GM12801 (cell line): ENCODE results near the gene TPCN1.

Experiments
- TF ChIP-seq, protein P1 (sequence below): IDR thresholded peaks from one replicate; pipeline ENCODE4 v1.5.1; 2011; ENCODE audit warnings: control low read depth; ENCODE audit not compliant: insufficient read length; ENCODE audit errors: extremely low read depth

Gene TPCN1

DNA sequence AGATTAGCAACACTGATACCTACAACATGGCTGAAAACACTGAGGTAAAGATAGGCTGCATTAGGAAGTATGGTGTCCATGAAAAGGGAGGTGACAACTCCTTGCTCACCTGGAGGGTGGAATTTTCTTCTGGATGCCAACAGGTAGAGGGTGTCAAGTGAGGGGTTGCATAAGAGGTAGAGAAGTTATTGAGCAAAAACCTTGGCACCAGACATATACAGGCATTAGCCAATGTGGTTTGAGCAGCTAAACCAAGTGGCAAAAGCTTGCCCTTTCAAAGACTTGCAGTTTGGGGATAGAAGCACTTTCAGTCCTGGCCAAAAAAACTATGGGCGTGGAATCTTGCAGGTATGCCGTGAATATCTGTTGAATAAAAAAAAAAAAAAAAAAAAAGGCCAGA is 31.9 kb upstream of the TPCN1 start:
- TF ChIP-seq, protein P1, sequence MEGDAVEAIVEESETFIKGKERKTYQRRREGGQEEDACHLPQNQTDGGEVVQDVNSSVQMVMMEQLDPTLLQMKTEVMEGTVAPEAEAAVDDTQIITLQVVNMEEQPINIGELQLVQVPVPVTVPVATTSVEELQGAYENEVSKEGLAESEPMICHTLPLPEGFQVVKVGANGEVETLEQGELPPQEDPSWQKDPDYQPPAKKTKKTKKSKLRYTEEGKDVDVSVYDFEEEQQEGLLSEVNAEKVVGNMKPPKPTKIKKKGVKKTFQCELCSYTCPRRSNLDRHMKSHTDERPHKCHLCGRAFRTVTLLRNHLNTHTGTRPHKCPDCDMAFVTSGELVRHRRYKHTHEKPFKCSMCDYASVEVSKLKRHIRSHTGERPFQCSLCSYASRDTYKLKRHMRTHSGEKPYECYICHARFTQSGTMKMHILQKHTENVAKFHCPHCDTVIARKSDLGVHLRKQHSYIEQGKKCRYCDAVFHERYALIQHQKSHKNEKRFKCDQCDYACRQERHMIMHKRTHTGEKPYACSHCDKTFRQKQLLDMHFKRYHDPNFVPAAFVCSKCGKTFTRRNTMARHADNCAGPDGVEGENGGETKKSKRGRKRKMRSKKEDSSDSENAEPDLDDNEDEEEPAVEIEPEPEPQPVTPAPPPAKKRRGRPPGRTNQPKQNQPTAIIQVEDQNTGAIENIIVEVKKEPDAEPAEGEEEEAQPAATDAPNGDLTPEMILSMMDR, result no peak

DNA sequence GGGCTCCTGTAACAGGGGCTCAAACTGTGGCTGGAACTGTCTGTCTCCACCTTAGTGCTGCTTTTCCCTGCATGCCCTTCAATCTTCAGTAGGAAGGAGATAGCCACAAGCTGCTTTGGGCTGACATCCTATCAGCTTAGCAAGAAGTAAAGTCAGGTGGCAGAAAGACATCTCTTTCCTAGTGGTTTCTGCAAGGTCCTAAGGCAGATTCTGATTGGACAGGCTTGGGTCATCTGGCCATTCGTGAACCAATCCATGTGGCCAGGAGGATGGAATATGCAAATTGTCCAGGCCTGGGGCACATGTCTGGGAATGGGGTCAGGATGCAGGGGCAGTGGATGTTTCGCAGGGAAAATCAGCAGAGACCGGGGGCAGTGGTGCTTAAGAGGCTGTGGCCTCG is 30.5 kb upstream of the TPCN1 start:
- TF ChIP-seq, protein P1, result no peak

DNA sequence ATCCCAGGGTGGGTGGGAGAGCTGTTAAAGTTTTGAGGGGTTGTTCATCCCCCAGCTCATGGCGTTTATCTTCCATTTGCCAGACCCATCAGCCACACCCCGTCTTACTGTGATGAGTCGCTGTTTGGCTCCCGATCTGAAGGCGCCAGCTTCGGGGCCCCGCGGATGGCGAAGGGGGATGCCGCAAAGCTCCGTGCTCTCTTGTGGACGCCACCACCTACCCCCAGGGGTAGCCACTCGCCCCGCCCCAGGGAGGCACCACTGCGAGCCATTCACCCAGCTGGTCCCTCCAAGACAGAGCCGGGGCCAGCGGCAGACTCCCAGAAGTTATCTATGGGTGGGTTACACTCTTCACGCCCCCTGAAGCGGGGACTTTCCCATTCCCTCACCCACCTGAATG is 30.0 kb upstream of the TPCN1 start:
- TF ChIP-seq, protein P1, result no peak

DNA sequence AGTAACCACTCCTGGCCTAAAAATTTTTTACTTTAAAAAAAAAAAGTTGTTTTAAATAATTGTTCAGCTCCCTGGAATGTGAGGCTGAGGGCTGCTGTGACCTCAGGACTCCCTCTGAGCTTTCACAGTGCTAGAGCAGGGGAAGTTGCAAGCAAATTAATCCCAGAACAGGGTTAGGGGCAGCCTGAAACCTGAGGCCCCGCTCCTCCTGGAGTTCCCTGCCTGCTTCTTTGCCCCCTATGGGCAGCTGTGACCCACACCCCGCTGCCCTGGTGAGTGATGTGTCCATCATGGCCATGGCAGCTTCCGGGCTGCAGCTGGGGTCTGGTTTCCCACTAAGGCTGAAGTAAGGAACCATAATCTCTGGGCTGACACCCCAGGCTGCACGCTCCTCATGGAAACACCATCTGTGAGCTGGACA is 26.3 kb upstream of the TPCN1 start:
- TF ChIP-seq, protein P1, result no peak

DNA sequence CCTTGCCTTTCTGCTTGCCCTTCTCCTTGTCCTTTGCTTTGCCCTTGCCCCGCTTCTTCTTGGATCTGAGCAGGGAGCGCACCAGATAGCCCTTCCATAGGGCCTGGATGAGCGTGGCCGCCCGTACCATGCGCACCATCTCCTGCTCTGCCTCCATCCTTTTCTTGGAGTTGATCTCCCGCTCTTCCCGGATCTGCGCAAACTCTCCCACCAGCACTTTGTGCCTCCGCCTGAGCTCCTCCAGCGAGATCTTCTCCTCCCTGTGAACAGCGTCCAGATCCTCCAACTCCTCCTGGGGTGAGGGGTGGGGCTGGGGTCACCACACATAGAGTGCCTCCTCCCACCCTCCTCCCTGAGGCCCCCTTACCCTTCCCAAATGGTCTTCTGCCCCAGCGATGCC is 25.7 kb upstream of the TPCN1 start:
- TF ChIP-seq, protein P1, result no peak

DNA sequence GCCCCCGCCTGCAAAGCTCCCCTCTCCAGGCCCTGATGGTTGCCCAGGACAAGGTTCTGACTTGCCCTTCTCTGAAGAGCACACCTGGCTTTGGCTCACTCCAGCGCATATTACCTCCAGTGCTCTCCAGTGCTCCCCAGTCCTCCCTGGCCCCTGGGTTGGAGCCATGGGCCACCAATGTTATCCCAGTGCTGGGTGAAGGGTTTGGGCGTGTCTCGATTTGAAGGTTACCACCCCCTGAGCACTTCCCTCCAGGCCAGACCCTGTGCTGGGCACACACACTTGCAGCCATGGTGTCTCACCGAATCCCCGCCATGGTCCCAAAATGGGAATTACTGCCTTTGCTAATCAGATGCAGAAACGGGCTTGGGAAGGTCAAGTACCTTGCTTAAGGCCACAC is 24.7 kb upstream of the TPCN1 start:
- TF ChIP-seq, protein P1, result no peak

DNA sequence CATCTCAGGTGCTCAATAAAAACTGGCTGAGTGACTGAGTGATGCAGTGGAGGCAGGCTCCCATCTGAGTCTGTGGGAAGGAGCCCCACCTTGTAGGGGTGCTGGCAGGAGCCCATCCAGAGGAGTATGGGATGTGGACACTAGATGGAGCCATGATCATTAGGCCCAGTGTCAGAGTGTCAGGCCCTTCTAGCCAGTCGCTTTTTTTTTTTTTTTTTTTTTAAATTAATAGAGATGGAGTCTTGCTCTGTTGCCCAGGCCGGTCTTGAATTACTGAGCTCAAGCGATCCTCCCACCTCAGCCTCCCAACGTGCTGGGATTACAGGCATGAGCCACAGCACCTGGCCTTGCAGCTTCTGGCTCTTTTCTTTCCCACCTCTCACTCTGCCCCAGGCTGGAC is 24.3 kb upstream of the TPCN1 start:
- TF ChIP-seq, protein P1, result no peak
